HL-60 (cell line): ENCODE results near the gene PNCK.

ENCODE experiments used
- DNase-seq, 2 experiments: peaks; one replicate each; pipeline ENCODE4 v3.0.0-alpha.2; 2010 to 2020; ENCODE audit warnings: low read depth in 1 of 2, low spot score in 1 of 2
- H3K27ac ChIP-seq: fragments of 250-450 bp; sonication (Bioruptor Pico); replicated peaks from 2 replicates; pipeline ENCODE4 v1.5.1; 2020; ENCODE audit warnings: mild to moderate bottlenecking, moderate library complexity
- H3K27me3 ChIP-seq: fragments of 250-450 bp; sonication (Bioruptor Pico); 2 replicates; pipeline ENCODE4 v1.5.1; 2021; ENCODE audit warnings: mild to moderate bottlenecking, moderate library complexity; ENCODE audit not compliant: insufficient read depth, poor library complexity, severe bottlenecking
- H3K4me3 ChIP-seq: replicated peaks from 2 replicates; pipeline ENCODE4 v1.5.1; 2011; ENCODE audit warnings: mild to moderate bottlenecking, control low read depth, low read length; ENCODE audit not compliant: insufficient read depth
- GABPA ChIP-seq: IDR thresholded peaks from 2 replicates; pipeline ENCODE4 v1.6.1; 2012; ENCODE audit warnings: low read depth
- POLR2AphosphoS5 ChIP-seq: IDR thresholded peaks from 2 replicates; pipeline ENCODE4 v1.6.1; 2012; ENCODE audit warnings: low read depth
- SPI1 ChIP-seq: IDR thresholded peaks from 2 replicates; pipeline ENCODE4 v1.6.1; 2012; ENCODE audit warnings: low read depth, mild to moderate bottlenecking, borderline replicate concordance
- TF ChIP-seq, protein P1 (sequence below): IDR thresholded peaks from 2 replicates; pipeline ENCODE4 v1.6.1; 2012; ENCODE audit warnings: low read depth; ENCODE audit not compliant: insufficient replicate concordance
- TF ChIP-seq, protein P2 (sequence below): IDR thresholded peaks from one replicate; pipeline ENCODE4 v1.5.1; 2011; ENCODE audit warnings: low read length, control low read depth, inconsistent platforms; ENCODE audit not compliant: insufficient read depth

Gene PNCK

DNA sequence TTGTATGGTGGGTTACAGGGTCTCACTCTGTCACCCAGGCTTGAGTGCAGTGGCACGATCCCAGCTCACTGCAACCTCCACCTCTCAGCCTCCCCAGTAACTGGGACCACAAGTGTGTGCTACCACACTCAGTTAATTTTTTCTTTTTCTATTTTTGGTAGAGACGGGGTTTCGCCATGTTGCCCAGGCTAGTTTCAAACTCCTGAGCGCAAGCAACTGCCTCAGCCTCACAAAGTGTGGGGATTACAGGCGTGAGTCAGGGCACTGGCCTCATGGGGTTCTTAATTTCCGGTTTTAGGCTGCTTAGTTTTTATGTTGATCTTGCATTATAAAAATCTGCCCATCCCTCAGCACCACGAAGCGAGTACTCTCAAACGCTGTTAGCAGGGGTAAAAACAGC, 43.8 kb upstream of the PNCK start:
- no peaks in the 10 kb centered on the region for H3K27me3 ChIP-seq
- no peak overlapping the region for H3K4me3 ChIP-seq
- no peak for TF ChIP-seq GABPA
- no peak for TF ChIP-seq POLR2AphosphoS5
- TF ChIP-seq, protein P1, sequence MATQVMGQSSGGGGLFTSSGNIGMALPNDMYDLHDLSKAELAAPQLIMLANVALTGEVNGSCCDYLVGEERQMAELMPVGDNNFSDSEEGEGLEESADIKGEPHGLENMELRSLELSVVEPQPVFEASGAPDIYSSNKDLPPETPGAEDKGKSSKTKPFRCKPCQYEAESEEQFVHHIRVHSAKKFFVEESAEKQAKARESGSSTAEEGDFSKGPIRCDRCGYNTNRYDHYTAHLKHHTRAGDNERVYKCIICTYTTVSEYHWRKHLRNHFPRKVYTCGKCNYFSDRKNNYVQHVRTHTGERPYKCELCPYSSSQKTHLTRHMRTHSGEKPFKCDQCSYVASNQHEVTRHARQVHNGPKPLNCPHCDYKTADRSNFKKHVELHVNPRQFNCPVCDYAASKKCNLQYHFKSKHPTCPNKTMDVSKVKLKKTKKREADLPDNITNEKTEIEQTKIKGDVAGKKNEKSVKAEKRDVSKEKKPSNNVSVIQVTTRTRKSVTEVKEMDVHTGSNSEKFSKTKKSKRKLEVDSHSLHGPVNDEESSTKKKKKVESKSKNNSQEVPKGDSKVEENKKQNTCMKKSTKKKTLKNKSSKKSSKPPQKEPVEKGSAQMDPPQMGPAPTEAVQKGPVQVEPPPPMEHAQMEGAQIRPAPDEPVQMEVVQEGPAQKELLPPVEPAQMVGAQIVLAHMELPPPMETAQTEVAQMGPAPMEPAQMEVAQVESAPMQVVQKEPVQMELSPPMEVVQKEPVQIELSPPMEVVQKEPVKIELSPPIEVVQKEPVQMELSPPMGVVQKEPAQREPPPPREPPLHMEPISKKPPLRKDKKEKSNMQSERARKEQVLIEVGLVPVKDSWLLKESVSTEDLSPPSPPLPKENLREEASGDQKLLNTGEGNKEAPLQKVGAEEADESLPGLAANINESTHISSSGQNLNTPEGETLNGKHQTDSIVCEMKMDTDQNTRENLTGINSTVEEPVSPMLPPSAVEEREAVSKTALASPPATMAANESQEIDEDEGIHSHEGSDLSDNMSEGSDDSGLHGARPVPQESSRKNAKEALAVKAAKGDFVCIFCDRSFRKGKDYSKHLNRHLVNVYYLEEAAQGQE, result no peak
- no peak for TF ChIP-seq SPI1
- TF ChIP-seq, protein P2, sequence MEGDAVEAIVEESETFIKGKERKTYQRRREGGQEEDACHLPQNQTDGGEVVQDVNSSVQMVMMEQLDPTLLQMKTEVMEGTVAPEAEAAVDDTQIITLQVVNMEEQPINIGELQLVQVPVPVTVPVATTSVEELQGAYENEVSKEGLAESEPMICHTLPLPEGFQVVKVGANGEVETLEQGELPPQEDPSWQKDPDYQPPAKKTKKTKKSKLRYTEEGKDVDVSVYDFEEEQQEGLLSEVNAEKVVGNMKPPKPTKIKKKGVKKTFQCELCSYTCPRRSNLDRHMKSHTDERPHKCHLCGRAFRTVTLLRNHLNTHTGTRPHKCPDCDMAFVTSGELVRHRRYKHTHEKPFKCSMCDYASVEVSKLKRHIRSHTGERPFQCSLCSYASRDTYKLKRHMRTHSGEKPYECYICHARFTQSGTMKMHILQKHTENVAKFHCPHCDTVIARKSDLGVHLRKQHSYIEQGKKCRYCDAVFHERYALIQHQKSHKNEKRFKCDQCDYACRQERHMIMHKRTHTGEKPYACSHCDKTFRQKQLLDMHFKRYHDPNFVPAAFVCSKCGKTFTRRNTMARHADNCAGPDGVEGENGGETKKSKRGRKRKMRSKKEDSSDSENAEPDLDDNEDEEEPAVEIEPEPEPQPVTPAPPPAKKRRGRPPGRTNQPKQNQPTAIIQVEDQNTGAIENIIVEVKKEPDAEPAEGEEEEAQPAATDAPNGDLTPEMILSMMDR, result no peak
- no peak for DNase-seq
- no peak overlapping the region for H3K27ac ChIP-seq

DNA sequence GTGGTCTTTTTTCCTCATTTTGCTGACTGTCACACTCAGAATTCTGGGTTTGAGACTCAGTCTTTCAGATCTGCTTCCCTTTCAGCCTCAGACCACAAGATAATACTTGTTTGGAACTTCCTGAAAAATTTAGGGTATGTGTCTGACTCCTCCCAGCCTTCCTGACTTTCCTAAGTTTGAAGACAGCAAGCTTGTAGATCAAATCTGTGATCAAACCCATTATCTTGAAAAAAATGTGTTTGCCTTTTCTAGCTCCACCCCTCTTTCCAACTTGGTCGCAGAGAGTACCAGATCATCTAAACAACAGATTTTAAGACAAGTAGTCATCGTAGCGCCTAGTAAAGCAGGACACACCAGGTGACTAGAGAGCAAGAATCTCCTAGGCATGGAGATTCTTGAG, 40.6 kb upstream of the PNCK start:
- H3K27ac ChIP-seq, result no peak overlapping the region
- TF ChIP-seq POLR2AphosphoS5, result no peak
- H3K4me3 ChIP-seq, result no peak overlapping the region
- DNase-seq, result peak in 1 of 2 experiments; percentile 10
- no peaks in the 10 kb centered on the region for H3K27me3 ChIP-seq

DNA sequence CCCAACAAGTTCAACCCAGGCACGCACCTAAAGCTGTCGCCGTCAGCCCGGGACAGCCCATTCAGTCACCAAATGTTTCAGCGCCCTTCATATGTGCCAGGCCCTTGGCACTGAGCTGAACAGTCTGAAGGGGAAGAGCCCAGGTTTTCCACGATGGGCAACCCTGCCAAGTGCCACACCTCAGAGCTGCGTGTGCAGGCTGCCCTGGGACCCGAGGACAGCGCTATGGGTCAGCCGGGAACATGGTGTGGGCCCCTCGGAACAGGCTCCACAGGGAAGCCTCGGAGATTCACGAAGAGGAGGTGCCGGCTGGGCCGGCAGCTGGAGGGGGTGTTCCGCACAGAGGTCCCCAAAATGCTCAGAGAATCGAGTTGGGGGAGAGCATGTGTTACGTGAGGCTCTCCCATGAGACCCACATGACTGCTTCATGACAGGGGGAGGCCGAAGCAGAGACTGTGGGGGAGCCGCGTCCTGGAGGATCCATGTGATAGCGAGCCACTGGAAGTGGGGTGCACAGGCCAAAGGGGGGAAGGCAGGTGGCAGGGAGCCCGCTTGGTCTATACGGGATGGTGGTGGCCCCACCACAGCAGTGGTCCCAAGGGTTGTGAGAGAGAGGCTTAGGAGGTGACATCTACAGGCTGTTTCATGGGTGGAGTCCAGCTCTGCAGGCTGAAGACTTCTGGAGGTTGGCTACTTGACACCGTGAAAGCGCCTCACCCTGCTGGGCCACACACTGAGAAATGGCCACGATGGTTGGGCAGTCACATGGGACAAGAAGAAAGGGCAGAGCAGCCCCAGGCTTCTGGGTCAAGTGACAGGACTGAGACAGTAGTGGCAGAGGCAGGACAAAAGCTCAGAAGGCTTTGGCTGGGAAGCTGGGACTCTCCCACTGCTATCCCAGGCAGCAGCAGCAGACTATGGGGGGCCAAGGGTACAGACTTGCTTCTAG, 36.4 kb upstream of the PNCK start:
- DNase-seq, result no peak
- no peaks in the 10 kb centered on the region for H3K27me3 ChIP-seq
- TF ChIP-seq, protein P1, result no peak
- no peak for TF ChIP-seq SPI1
- no peak for TF ChIP-seq GABPA
- TF ChIP-seq, protein P2, result no peak
- TF ChIP-seq POLR2AphosphoS5, result no peak

DNA sequence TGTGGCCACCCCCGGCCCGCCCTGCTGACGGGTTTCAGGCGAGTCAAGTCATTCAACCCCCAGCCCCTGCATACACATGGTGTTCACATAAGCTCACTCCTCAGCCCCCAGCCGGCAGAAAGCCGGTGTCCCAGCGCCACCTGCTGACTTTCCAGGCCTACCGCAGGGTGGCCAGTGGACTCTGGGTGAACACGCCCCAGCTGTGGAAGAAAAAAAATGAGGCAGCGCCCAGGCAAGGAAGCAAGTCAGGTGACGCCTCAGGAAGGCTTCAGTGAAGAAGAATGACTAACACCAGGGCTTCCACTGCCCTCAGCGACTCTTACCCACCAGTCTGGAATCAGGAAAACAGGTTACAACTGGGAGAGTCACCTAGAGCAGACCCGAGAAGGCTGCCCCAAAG, 34.8 kb upstream of the PNCK start:
- DNase-seq, result peak; percentile 12 to 81
- TF ChIP-seq, protein P2, result peak; percentile 17
- TF ChIP-seq POLR2AphosphoS5 (no peak), GABPA (no peak), SPI1 (no peak)
- TF ChIP-seq, protein P1, result no peak
- Histone ChIP-seq H3K4me3 (no peak overlapping the region), H3K27me3 (no peaks in the 10 kb centered on the region), H3K27ac (no peak overlapping the region)

More for the DNA sequence above, 36.4 kb upstream of the PNCK start:
- Histone ChIP-seq H3K4me3 (no peak overlapping the region), H3K27ac (no peak overlapping the region)
